Activated CD8-positive, alpha-beta T cell treated with anti-CD3 and anti-CD28 coated beads for 36 hours (primary cell): Measurements from ENCODE around the gene MTA2. TPM values are rescaled to one million over a fixed set of nuclear protein-coding genes. Genes with fewer than 3 reads are reported as not detected.

Experiments used
- ATAC-seq: fragments of 200-7000 bp; cut with Tn5 transposase; one replicate; pipeline ENCODE4 v1.10.0; 2021; ENCODE audit warnings: mild to moderate bottlenecking, moderate library complexity
- CTCF ChIA-PET: fragments of 350-600 bp; sonication (Branson Sonifier 250); formaldehyde crosslinking; loops from one replicate; lab custom pipeline; 2021; ENCODE audit warnings: antibody characterized with exemption; lab: Charles Lee
- POLR2A ChIA-PET: fragments of 350-600 bp; sonication (Branson Sonifier 250); formaldehyde crosslinking; loops from one replicate; lab custom pipeline; 2021; ENCODE audit warnings: antibody characterized with exemption; lab: Charles Lee
- DNase-seq: peaks from one replicate; pipeline ENCODE4 v3.0.0-alpha.2; 2020
- H3K27ac Mint-ChIP-seq: one replicate; pipeline ENCODE4 v1.8.0; 2021; ENCODE audit warnings: mild to moderate bottlenecking, mixed read lengths
- H3K27me3 Mint-ChIP-seq: one replicate; pipeline ENCODE4 v1.8.0; 2021; ENCODE audit warnings: mixed read lengths
- H3K36me3 Mint-ChIP-seq: one replicate; pipeline ENCODE4 v1.8.0; 2021; ENCODE audit warnings: low read depth, mixed read lengths
- H3K4me1 Mint-ChIP-seq: one replicate; pipeline ENCODE4 v1.8.0; 2021; ENCODE audit warnings: low read depth, mixed read lengths
- H3K4me3 Mint-ChIP-seq: one replicate; pipeline ENCODE4 v1.8.0; 2021; ENCODE audit warnings: mild to moderate bottlenecking, moderate library complexity, mixed read lengths
- H3K9me3 Mint-ChIP-seq: one replicate; pipeline ENCODE4 v1.8.0; 2021; ENCODE audit warnings: mixed read lengths
- CTCF ChIP-seq: fragments of 200-600 bp; IDR thresholded peaks from one replicate; pipeline ENCODE4 v1.8.0; 2022; ENCODE audit warnings: antibody characterized with exemption, mild to moderate bottlenecking
- intact Hi-C: fragments of 100-400 bp; cut with micrococcal nuclease; formaldehyde crosslinking; loops from one replicate; pipeline ENCODE4 v1.10.0; 2022
- total RNA-seq, 2 experiments: library from RNA; stranded (reverse); gene quantifications; one replicate each; pipeline ENCODE4 v1.2.3, GENCODE V29; 2021

Gene MTA2
- total RNA-seq, 2 experiments from 2014 or later = 159 to 164 TPM

GRCh38 chr11:62610814-62611704 lies 9.4 kb upstream of the MTA2 start:
- H3K4me3 Mint-ChIP-seq = peak overlapping the region; percentile 96
- H3K9me3 Mint-ChIP-seq = no peaks in the 10 kb centered on the region
- ATAC-seq (no peak), DNase-seq (no peak)
- ChIA-PET CTCF (interaction anchor here (0.9 to 3.8 kb wide), 18 partner anchors 8 to 112 kb away, joined by 3 to 26 read pairs (median 5); partner anchors contain the start of genes B3GAT3, C11orf98, CSKMT and EEF1G), POLR2A (interaction anchor here (0.7 to 6.9 kb wide), 25 partner anchors 8 to 247 kb away, joined by 3 to 87 read pairs (median 5); partner anchors contain the start of genes B3GAT3, BSCL2, C11orf98 and CSKMT)
- peak overlapping the region; percentile 97 for H3K27ac Mint-ChIP-seq
- peaks cover 57% of the 10 kb centered on the region for H3K4me1 Mint-ChIP-seq
- H3K27me3 Mint-ChIP-seq = no peaks in the 10 kb centered on the region
- no peak for TF ChIP-seq CTCF
- peaks cover 48% of the 10 kb centered on the region for H3K36me3 Mint-ChIP-seq
- intact Hi-C loops = loop anchor here (5.0 kb wide), 1 partner anchor 36 kb away; the partner anchor contains the start of gene GANAB

- no peaks in the 10 kb centered on the region for H3K27me3 Mint-ChIP-seq
- TF ChIP-seq CTCF = no peak
- H3K4me3 Mint-ChIP-seq = peak overlapping the region; percentile 96
- no peaks in the 10 kb centered on the region for H3K9me3 Mint-ChIP-seq
- peaks cover 60% of the 10 kb centered on the region for H3K4me1 Mint-ChIP-seq
- peaks cover 52% of the 10 kb centered on the region for H3K36me3 Mint-ChIP-seq
- ATAC-seq = no peak
- intact Hi-C loops = loop anchor here (5.0 kb wide), 1 partner anchor 37 kb away; the partner anchor contains the start of gene GANAB
- DNase-seq = no peak
- ChIA-PET POLR2A (interaction anchor here (0.7 to 6.9 kb wide), 14 partner anchors 7 to 245 kb away, joined by 3 to 87 read pairs (median 7); partner anchors contain the start of genes B3GAT3, BSCL2, C11orf98 and CSKMT), CTCF (interaction anchor here (0.8 to 3.8 kb wide), 8 partner anchors 9 to 144 kb away, joined by 3 to 26 read pairs (median 6); partner anchors contain the start of genes B3GAT3, C11orf98, CSKMT and EEF1G)
- peak overlapping the region; percentile 97 for H3K27ac Mint-ChIP-seq
These were observed 8.7 kb upstream of the MTA2 start for GRCh38 chr11:62610403-62610802.

- DNase-seq (no peak), ATAC-seq (no peak)
- ChIA-PET CTCF (interaction anchor here (1.0 to 1.7 kb wide), 3 partner anchors 15 to 184 kb away, joined by 4 to 9 read pairs (median 5); partner anchors contain the start of gene TUT1), POLR2A (interaction anchor here (1.5 to 6.9 kb wide), 4 partner anchors 10 to 247 kb away, joined by 4 to 87 read pairs (median 12); partner anchors contain the start of genes C11orf98, CSKMT and TUT1)
- H3K36me3 Mint-ChIP-seq = peaks cover 58% of the 10 kb centered on the region
- intact Hi-C loops = no loop called here
- no peak for TF ChIP-seq CTCF
- no peak overlapping the region for H3K27ac Mint-ChIP-seq
- H3K9me3 Mint-ChIP-seq = no peaks in the 10 kb centered on the region
- no peaks in the 10 kb centered on the region for H3K27me3 Mint-ChIP-seq
- peaks cover 50% of the 10 kb centered on the region for H3K4me1 Mint-ChIP-seq
- H3K4me3 Mint-ChIP-seq = no peak overlapping the region
These were observed 7.1 kb upstream of the MTA2 start for GRCh38 chr11:62608776-62609175.

- ATAC-seq = no peak
- ChIA-PET CTCF (interaction anchor here (0.8 to 1.7 kb wide), 3 partner anchors 16 to 183 kb away, joined by 3 to 9 read pairs (median 5); partner anchors contain the start of gene TUT1), POLR2A (interaction anchor here (0.7 to 6.9 kb wide), 4 partner anchors 9 to 30 kb away, joined by 3 to 87 read pairs (median 4); partner anchors contain the start of gene TUT1)
- no peak for TF ChIP-seq CTCF
- peak; percentile 32 for DNase-seq
- peaks cover 68% of the 10 kb centered on the region for H3K36me3 Mint-ChIP-seq
- no peak overlapping the region for H3K4me3 Mint-ChIP-seq
- no peaks in the 10 kb centered on the region for H3K9me3 Mint-ChIP-seq
- H3K4me1 Mint-ChIP-seq = peaks cover 46% of the 10 kb centered on the region
- H3K27me3 Mint-ChIP-seq = no peaks in the 10 kb centered on the region
- intact Hi-C loops = no loop called here
- H3K27ac Mint-ChIP-seq = no peak overlapping the region
These were observed 6.0 kb upstream of the MTA2 start for GRCh38 chr11:62607714-62608113.
